HG03066 (cell line): ENCODE measurements around the gene MTHFD1L.

Experiments used
- ATAC-seq: cut with Tn5 transposase; IDR thresholded peaks from one replicate; pipeline ENCODE4 v1.9.1; 2021; ENCODE audit warnings: low read depth; ENCODE audit not compliant: unreplicated experiment

The MTHFD1L gene

DNA sequence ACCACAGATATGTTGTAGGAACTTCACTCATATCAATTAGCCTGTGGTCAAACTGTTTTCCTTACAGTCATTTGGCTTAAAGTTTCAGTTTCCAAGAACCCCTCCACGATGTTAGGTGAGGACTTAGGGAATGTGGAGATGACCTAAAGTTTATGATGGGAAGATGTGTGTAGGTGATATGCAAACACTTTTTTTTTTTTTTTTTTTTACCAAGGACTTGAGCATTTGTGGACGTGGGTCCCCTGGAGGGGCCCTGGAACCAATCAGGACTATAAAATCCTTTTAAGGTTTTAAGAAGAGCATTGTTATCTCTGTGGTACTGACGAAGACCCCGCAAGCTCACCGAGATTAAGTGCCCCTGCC is 478 bp upstream of the MTHFD1L start:
- ATAC-seq: no peak

DNA sequence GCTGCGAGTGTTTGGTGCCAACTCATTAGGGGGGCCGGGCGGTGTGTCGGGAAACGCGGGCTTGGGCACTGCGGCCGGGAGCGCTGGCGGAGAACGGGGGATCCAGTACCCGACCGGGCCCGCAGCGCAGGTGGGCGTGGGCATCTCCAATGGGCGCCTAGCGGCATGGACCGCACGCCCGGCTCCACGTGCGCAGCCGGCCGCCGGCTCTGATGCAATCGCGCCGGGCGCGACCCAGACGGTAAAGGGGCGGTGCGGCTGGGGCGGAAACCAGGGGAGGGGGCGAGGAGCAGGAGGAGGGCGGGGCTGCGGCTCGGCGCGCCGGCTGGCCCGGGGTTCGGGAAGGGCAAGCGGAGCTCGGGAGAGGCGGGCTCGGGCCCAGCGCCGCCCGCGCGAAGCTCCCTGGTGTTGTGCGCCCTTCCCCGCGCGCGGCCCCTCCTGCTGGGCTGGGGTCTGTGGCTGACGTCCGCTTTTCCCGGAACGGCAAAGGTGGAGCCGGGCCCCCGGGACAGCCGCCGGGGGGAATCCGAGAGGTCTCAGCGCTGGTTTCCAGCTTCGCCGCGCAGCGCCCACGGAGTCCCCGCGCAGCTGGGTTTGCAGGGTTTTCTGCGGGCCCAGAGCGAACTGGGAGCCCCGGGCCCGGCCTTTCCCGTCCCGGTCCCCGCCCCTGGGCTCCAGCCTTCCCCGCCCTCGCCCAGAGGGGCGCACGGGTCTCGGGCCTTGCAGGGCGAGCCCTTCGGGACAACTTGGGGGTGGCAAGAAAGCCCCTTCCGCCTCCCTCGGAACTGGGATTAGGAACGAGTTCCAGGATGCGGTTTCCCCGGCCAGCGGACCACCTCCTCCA is 867 bp downstream of the MTHFD1L start:
- peak; percentile 67 for ATAC-seq

DNA sequence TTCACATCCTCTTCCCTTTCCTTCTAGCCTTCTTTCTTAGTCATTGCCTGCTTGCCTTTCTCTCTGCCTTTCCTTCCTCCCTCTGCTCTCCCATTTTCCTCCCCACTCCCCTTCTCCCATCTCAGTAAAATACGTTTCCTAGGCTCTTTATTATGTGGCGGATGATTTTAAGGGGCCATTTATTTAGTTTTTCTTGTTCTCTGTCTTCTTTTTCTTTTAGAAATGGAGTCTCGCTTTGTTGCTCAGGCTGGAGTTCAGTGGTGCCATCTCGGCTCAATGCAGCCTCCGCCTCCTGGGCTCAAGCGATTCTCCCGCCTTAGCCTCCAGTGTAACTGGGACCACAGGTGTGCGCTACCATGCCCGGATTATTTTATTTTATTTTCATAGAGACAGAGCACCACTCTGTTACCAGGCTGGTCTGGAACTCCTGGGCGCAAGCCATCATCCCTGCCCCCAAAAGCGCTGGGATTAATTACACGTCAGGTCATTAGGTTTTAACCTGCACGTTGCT is 1.5 kb downstream of the MTHFD1L start:
- no peak for ATAC-seq

DNA sequence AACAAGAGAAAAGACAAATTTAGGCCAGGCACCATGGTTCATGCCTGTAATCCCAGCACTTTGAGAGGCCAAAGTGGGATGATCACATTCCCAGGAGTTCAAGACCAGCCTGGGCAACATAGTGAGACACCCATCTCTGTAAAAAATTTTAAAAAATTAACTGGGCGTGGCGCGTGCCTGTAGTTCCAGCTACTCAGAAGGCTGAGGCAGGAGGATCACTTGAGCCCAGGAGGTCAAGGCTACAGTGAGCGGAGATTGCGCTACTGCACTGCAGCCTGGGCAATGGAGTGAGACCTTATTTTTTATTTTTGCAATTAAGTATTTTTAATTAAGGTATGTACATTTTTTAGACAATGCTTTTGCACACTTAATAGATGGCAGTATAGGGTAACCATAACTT is 3.3 kb downstream of the MTHFD1L start:
- no peak for ATAC-seq

DNA sequence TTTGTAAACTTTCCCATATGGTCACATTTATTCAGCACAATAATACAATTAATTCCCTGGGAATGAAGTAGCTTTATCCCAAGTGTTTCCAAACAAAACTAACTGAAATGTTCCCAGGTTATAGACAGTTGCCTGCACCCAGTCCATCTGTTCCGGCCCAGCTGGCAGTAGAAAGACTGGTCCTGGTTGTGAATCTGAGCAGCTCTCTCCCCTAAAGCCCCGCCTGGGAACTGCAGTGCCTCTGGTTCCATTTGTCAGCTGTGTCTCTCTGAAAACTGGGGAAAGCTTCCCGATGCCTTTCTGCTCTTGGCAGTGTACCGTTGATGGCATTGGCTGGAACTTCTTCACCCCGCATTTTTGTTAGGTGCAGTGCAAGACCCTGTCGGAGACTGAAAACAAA is 8.7 kb downstream of the MTHFD1L start:
- no peak for ATAC-seq

DNA sequence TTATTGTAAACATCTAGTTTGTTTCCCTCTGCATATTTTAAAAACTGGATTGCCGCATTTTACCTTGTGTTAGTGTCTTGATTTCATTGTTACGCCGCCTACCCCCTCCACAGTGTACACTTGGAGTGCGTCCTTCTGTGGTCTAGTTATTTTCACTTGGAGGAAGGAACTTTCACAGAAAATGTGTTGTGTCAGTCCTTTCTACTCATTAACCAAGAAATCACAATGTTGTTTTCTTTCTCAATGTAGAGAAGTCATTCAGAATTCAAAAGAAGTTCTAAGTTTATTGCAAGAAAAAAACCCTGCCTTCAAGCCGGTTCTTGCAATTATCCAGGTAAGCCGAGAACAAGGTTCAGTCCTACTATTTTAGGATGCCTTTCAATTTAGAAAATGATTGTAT is 10.3 kb downstream of the MTHFD1L start:
- no peak for ATAC-seq

DNA sequence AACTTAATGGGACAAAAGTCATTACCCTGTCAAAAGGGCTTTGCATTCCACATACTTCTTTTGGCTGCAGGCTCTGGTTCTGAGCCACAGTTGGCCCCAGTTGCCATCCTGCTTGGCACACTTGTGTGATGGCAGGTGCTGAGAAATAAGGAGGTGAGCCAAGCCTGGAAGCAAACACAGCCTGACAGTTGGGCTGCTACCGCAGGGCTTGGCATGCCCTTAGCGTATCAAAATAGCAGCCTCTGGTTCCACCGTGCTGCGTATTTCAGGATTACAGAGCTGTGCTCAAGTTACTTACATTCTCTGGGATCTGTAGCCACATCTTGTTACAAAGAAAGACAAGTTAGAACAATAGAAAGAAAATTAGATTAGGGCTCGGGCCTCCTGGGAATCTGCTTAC is 11.1 kb downstream of the MTHFD1L start:
- no peak for ATAC-seq

DNA sequence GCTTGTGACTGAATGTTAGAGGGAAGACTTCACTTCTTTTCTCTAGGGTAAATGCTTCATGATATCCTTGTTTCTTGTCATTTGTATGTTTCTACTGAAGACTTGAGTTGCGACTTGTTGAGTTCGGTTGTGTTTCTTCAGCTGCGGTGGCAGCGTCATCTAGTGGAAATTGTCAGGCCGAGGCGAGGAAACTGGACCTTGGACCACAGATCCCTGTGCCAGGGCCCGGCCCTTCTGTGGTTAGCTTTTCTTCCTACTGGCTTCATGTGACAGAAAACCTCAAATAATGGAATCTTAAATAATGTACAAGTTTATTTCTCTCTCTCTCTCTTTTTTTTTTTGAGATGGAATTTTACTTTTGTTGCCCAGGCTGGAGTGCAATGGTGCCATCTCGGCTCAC is 12.4 kb downstream of the MTHFD1L start:
- no peak for ATAC-seq

DNA sequence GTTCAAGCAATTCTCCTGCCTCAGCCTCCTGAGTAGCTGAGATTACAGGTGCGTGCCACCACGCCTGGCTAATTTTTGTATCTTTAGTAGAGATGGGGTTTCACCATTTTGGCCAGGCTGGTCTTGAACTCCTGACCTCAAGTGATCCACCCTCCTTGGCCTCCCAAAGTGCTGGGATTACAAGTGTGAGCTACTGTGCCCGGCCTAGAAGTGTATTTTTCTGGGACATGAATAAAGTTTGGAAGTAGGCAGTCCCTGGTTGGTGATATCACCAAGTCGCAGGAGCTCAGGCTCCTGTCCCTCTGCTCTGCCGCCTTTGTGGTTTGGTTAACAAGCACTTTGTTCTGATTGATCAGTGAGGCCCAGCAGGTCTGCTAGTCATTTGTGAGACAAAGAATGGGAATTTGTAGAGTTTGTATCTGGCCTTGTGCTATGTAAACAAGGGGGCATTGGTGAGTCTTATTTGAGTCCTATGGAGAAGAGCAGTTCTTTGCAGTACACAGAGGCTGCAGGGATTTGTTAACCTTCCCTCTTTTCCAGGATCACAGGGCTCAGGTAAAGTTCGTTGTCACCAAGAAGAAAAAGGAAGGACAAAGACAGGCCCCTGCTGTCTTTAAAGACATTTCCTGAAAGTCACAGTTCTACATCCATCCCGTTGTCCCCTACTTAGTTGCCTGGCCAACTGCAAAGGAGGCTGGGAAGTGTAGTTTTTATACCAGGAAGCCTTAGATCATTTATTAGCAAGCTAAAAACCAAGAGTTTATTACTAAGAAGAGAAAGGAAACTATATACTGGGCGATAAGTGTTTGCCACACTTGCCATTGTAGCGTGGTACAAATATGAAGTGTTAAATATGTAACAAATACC is 13.1 kb downstream of the MTHFD1L start:
- ATAC-seq: no peak

DNA sequence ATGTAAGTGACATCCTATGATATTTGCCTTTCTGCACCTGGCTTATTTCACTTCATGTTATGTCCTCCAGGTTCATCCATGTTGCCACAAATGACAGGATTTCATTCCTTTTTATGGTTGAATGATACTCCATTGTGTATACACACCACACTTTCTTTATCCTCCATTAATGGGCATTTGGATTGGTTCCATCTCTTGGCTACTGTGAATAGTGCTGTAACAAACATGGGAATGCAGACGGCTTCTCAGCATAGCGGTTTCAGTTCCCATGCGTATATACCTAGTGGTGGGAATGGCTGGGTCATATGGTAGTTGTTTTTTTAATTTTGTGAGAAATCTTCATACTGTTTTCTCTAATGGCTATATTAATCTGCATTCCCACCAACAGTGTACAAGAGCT is 14.8 kb downstream of the MTHFD1L start:
- no peak for ATAC-seq

DNA sequence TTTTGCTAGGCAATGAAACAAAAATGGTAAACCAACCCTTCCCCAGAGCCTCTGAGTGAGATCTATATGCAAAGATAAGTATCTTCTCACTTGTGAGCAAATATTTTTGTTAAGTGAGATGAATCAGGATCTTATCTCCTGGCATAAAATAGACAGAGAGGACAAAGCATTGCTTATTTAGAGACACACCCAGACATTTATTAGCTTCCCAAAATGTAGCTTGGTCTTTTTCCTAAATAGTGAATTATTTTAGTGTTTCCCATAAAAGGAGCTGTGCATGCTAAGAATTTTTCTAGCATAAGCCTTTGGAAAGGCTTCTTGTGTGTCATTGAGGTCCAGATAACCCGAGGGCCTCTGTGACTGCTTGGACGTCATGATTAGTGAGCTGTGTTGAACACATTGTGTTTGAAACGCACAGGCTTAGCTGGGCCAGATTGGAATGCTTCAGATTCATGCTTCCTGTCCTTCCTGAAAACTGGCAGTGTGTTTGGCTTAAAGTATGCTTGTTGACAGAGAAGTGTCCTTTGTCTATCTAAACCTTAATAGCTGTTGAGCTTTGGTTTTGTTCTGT is 16.5 kb downstream of the MTHFD1L start:
- ATAC-seq: no peak

DNA sequence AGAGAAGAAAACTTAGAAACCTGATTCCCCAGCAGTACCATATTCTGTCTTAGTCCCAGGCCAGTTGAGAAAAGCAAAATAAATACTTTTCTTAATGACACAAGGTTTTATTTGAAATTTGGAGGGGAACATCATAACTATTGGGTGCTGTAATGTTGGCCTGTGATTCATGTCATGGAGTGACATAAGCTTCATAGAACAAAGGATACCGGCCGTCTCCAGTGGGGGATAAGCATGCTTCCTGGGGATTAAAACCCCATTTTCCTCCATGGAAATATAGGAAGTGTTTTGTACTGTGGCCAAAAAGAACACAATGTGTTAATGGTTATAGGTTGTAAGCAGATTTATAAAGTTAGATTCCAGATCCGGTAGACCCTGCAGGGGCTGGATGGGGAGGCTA is 18.0 kb downstream of the MTHFD1L start:
- no peak for ATAC-seq

DNA sequence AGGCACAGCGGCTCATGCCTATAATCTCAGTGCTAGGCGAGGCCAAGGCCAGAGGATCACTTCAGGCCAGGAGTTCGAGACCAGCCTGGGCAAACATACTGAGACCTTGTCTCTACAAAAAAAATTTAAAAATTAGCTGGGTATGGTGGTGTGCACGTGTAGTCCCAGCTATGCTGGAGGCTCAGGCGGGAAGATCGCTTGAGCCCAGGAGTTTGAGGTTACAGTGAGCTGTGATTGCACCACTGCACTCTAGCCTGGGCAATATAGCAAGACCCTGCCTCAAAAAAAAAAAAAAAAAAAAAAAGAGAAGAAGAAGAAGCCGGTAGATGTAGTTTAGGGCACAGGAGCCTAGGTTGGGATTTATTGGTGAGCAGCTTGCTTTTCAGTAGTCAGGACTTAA is 20.7 kb downstream of the MTHFD1L start:
- no peak for ATAC-seq

DNA sequence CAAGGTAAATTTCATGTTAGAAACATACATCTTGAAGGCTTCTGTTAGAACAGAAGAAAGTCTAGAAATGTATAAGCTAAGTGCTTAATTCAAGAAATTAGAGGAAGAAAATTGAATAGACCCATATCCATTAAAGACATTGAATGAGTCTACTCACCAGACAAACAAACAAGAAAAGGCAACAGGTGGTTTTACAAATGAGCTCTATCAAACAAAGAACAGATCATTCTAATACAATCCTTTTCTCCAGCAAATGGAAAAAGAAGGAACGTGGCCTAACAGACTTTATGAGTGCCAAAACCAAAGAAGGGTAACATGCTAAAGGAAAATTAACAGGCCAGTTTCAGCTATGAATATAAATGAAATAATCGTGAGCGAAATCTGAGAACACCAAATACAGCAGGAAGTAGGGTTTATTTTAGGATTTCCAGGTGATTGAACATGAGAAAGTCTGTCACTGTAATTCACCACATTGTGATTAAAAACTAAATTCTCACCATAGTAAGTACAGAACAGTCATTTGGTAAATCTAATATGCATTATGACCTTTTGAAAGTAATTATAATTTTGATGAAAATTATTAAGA is 22.6 kb downstream of the MTHFD1L start:
- ATAC-seq: no peak

DNA sequence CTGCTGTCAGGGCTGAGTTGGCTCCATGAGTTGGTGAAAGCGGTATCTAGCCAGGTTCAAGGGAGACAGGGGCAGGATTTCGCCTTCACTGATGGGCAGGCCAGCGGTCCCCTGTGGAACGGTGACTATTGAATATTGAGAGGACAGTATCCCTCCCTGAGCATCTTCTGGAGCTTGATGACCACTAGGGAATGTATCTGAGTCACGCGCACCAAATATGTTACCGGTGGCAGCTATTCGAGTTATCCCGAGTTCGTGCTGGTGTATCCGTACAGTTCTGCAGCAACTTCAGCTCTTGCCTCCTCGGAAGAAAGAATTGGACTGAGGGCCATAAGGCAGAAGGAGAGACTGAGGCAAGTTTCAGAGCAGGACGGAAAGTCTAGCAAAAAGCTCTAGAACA is 24.8 kb downstream of the MTHFD1L start:
- ATAC-seq: no peak

DNA sequence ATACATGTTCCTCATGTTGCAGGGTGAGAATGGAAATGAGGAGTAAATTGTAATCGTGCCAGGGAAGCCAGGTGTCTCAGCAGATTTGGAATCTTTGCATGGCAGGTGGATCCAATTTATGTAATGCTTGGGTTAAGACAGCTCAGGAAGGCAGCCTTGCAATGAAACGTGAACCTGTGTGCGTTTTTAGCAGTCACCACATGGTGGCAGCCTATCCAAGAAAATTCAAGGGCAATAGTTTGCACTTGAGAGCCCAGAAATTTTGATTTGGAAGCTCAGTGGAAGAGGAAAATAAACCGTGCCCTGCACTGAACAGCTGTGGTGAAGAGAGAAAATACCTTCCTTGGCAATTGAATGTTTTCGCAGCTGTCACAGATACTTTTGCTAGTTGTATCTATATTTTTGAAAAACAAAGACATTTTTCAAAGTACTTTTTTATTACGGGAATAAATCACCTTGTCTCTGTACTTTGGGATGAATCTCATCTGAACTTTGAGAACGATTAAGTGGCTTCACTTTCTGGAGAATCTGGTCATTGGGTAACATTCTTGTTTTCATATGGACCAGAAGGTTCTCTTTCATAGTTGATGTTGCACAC is 26.5 kb downstream of the MTHFD1L start:
- ATAC-seq: peak; percentile 41

DNA sequence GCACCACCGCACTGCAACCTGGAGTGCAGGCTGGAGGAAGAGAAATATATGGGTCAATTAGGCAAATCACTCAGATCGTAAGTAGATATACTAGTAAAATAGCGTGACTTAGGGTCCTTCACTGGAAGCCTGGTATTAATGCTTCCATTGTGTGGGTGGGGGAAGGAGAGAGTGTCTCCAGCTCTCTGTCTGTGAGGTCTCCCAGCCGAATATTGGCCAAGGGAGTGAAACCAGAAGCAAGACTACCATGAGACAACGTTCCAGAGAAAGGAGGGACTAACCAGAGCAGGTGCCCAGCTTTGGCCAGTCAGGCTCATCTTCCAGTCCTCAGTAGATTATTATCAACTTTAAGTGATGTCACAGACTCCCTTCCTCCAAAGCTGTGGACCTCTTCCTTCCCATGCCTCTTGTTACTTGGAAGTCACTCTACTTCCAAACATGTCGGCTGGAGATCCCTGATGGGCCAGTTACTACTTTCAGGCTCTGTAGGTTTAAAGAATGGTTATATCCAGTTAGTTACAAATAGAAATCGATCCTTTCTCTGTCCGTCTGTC is 28.8 kb downstream of the MTHFD1L start:
- ATAC-seq: no peak

DNA sequence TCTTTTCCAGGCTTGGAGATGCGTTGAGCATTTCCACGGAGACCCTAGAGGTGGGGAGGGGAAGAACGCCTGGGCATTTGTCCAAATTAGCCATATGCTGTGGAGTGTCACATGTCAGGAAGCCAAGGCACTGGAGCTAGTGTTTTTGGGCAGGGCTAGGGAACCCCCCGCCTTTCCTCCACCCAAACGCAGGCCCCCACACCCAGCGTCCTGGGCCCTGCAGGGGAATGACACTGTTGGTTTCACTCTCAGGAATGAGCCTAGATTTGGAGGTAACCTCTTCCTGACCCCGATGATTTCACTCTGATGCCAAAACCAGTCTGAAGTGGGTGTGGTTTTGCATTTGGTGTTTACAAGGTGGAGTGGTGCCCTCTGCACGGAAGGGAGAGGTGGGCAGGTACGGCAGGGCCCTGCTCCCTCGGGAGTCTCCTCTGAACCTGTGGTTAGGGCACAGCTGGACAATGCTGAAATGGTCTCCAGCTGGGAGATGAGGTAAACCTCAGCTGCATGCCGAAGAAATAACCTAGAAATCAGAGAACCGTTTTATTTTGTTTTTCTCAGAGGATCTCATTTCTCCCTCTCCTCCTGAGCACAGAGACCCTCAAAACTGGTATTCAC is 29.5 kb downstream of the MTHFD1L start:
- no peak for ATAC-seq

DNA sequence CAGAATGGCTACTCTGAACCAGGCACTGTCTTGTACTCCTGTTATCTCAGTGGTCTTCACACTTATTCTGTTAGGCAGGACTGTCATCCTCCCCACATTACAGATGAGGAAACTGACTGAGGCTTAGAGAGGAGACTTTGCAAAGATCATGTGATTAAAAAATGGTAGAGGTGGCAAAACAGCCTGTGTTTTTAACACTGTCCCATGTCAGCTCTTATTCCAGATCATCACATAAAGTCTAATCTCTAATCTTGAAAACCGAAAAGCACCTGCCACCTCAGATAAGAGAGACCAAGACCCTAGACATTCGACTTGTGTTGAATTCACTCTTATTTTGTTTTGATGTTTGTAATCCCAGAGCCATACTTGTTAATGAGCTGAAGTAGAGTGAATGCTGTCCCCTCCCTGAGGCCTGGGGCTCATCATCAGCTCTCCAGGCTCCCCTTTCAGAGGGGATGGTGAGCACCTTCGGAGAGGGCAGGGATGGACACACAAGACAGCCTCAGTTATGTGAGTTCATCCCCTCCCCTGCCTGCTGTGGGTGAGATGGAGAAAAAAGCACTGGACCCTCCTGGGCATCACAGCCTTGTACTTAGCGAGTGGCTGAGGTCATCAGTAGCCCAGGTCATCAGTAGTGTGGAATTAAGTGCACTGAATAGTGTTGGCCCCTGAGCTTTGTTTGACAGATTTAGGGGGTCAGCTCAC is 30.6 kb downstream of the MTHFD1L start:
- no peak for ATAC-seq
